ENCODE measurements around the gene PAPPA2. TPM values are rescaled to one million over a fixed set of nuclear protein-coding genes. Genes with fewer than 3 reads are reported as not detected.

Gene PAPPA2
- total RNA-seq, 6 donors from 2014 or later = under 0.01 to 2.4 (median 0.45) TPM

DNA sequence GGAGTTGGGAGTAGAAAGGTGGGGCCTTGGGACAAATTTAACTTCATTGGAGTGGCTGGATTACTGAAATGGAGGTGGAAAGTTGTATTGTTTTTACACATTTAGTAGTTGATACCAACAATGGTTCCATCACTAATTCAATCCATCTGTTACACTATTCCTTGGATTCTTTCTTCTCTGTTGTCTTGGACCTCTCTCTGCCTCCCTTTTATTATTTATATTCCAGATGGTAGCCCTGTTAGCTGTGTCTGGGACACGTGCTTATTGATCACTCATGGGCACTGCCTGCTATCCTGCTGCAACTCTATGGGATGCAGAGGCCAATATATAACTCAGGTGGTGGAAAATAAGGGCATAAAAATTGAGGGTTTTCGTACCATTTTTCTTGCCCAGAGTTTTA is 346.3 kb downstream of the PAPPA2 start:
- no peak for DNase-seq
- H3K36me3 ChIP-seq = no peaks in the 10 kb centered on the region
- H3K4me3 ChIP-seq = no peak overlapping the region
- H3K9me3 ChIP-seq = no peaks in the 10 kb centered on the region
- ATAC-seq (ENCODE audit: low FRiP score in 2 of 2) = no peak
- WGBS, 2 donors = 82 to 90% methylated on average over 2 of the region's 2 CpGs
- no peaks in the 10 kb centered on the region for H3K27me3 ChIP-seq
- no peak overlapping the region for H3K27ac ChIP-seq
- no peaks in the 10 kb centered on the region for H3K4me1 ChIP-seq
- TF ChIP-seq POLR2A (IDR thresholded peaks at IDR 0.05) = no peak
- no peak for TF ChIP-seq EP300 (IDR thresholded peaks at IDR 0.05)
- TF ChIP-seq, protein P1, sequence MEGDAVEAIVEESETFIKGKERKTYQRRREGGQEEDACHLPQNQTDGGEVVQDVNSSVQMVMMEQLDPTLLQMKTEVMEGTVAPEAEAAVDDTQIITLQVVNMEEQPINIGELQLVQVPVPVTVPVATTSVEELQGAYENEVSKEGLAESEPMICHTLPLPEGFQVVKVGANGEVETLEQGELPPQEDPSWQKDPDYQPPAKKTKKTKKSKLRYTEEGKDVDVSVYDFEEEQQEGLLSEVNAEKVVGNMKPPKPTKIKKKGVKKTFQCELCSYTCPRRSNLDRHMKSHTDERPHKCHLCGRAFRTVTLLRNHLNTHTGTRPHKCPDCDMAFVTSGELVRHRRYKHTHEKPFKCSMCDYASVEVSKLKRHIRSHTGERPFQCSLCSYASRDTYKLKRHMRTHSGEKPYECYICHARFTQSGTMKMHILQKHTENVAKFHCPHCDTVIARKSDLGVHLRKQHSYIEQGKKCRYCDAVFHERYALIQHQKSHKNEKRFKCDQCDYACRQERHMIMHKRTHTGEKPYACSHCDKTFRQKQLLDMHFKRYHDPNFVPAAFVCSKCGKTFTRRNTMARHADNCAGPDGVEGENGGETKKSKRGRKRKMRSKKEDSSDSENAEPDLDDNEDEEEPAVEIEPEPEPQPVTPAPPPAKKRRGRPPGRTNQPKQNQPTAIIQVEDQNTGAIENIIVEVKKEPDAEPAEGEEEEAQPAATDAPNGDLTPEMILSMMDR (IDR thresholded peaks at IDR 0.05) = no peak
- TF ChIP-seq POLR2AphosphoS5 (IDR thresholded peaks at IDR 0.05) = no peak

DNA sequence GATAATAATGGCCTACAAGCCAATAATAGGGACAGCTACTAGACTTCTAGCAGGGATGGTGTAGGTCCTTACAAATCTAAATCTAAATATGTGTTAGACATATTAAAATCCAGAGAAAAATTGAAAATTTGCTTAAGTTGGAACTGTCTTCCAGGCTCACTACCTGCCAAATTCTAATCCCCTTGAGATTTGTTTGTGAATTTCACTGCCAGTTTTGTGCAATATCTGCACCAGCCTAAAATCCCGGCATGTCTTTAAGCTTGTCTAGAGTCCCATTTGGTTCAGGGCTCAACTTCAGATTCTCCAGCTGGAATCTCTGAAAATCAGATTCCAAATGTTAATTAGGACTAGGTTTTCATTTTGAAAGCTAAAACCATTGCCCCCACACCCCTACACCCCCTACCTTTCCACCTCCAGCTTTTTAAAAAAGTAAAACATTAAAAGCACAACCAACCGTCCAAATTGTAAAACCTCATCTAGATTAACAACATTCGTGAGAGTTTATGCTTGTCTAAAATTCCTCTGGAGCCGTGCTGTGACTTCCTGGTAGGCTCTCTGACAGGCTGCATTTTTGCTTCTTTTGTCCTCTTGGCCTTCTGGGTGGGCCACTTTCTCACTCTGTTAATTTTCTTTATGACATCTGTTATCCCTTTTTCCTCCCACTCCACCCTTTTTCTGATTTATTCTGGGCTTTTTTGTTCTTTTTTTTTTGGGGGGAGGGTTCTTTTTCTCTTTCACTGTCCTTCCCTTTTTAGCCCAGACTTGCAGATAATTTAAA is 348.7 kb downstream of the PAPPA2 start:
- no peaks in the 10 kb centered on the region for H3K27me3 ChIP-seq
- no peaks in the 10 kb centered on the region for H3K4me1 ChIP-seq
- no peak overlapping the region for H3K27ac ChIP-seq
- no peak for TF ChIP-seq POLR2AphosphoS5 (IDR thresholded peaks at IDR 0.05)
- TF ChIP-seq POLR2A (IDR thresholded peaks at IDR 0.05) = no peak
- TF ChIP-seq, protein P1 (IDR thresholded peaks at IDR 0.05) = no peak
- TF ChIP-seq EP300 (IDR thresholded peaks at IDR 0.05) = no peak
- no peaks in the 10 kb centered on the region for H3K9me3 ChIP-seq
- no peak overlapping the region for H3K4me3 ChIP-seq
- 33 to 43% methylated on average over 4 of the region's 4 CpGs for WGBS, 2 donors
- ATAC-seq (ENCODE audit: low FRiP score in 2 of 2) = no peak
- no peaks in the 10 kb centered on the region for H3K36me3 ChIP-seq
- DNase-seq = no peak

DNA sequence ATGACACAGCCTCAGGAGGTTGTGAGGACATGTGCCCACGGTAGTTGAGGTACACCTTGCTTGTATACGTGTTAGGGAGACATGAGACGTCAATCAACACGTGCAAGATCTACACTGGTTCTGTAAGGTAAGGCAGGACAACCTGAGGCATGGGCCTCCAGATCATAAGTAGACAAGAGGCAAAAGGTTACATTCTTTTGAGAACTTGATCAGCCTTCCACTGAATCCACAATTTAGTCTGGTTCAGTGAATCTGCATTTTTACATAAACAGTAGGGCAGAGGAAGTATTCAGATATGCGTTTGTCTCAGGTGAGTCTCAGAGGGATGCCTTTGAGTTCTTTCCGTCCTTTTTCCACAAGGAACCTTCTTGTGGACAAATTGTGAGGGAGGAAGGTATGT is 352.6 kb downstream of the PAPPA2 start:
- Histone ChIP-seq H3K27me3 (no peaks in the 10 kb centered on the region), H3K36me3 (no peaks in the 10 kb centered on the region), H3K27ac (no peak overlapping the region), H3K4me1 (no peaks in the 10 kb centered on the region), H3K9me3 (no peaks in the 10 kb centered on the region), H3K4me3 (no peak overlapping the region)
- no peak for ATAC-seq (ENCODE audit: low FRiP score in 2 of 2)
- TF ChIP-seq POLR2A (IDR thresholded peaks at IDR 0.05) = no peak
- TF ChIP-seq POLR2AphosphoS5 (IDR thresholded peaks at IDR 0.05) = no peak
- no peak for TF ChIP-seq EP300 (IDR thresholded peaks at IDR 0.05)
- TF ChIP-seq, protein P1 (IDR thresholded peaks at IDR 0.05) = no peak
- no peak for DNase-seq
- WGBS, 2 donors = 75 to 77% methylated on average over 6 of the region's 6 CpGs

DNA sequence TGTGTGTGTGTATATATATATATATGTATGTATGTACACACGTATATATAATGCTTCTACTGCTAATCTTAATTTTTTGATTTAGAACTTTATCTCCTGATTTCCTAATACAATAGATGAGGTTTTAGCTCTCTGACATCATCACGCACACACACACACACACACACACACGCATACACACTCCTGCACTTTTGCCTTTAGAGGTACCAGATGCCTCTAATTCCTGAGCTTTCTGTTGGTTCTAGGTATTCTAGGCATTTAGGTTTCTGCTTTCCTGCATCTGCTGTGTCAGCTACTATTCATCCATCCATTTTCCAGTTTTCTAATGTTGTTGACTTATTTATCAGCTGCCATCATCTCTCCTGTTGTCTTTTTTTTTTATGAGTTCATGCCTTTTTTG is 353.3 kb downstream of the PAPPA2 start:
- DNase-seq (no peak), ATAC-seq (ENCODE audit: low FRiP score in 2 of 2) (no peak)
- Histone ChIP-seq H3K4me1 (no peaks in the 10 kb centered on the region), H3K27ac (no peak overlapping the region), H3K9me3 (no peaks in the 10 kb centered on the region), H3K4me3 (no peak overlapping the region), H3K36me3 (no peaks in the 10 kb centered on the region), H3K27me3 (no peaks in the 10 kb centered on the region)
- TF ChIP-seq EP300 (IDR thresholded peaks at IDR 0.05) = no peak
- TF ChIP-seq, protein P1 (IDR thresholded peaks at IDR 0.05) = no peak
- TF ChIP-seq POLR2AphosphoS5 (IDR thresholded peaks at IDR 0.05) = no peak
- no peak for TF ChIP-seq POLR2A (IDR thresholded peaks at IDR 0.05)
- WGBS, 2 donors = 70 to 95% methylated on average over 3 of the region's 3 CpGs
